Measurements from ENCODE around the gene MEIS3. TPM values are rescaled to one million over a fixed set of nuclear protein-coding genes. Genes with fewer than 3 reads are reported as not detected.

Gene MEIS3
- total and polyA plus RNA-seq, 9 of the 15 experiments (the other 6 are each of a cell fraction or from before 2014, with no cell fraction given): 0.06 to 0.80 (median 0.25) TPM; not detected in 1

DNA sequence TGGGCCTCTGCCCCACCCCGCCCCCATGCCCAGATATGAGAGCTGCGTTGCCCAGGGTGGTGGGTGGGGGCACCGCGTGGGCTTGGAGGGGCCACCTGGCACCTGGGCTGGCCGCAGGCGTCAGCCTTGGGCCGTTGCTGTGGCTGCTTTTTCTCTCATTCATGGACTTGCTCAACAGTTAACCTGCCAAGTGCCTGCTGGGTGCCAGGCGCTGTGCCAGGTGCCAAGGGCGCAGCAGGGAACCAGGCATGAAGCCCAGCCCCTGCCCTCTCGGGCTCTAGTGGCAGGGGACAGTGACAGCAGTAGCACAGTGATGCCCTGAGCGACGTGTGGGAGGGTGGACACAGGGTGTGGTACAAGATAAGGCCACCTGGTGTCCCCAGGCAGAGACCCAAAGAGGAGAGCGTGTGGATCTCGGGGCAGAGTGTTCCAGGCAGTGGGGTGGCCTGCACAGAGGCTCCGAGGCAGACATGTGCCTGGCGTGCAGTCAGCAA lies 42.1 kb downstream of the MEIS3 start:
- FAIRE-seq (no peak), ATAC-seq (peak; percentile 72), DNase-seq (ENCODE audit: extremely low read depth in 1 of 4, low spot score in 3 of 4) (peak in 3 of 4 experiments; percentile 25 to 57 (median 29))
- ChIA-PET CTCF (ENCODE audit: low intra/inter-chr PET ratio) (no interaction called here), POLR2A (no interaction called here)
- BruUV-seq (replicated peaks): no TSS peak
- intact Hi-C loops (cut with micrococcal nuclease): no loop called here
- 79% methylated on average over 15 of the region's 16 CpGs for WGBS (ENCODE audit: insufficient coverage, low coverage, missing lambda C conversion rate)
- peaks cover 5% of the 10 kb centered on the region; the same call in 1 of the 2 replicates for H4K20me1 ChIP-seq (replicated peaks; ENCODE audit: control insufficient read depth, insufficient read depth, low read length)
- H3K9me1 ChIP-seq (ENCODE audit: control insufficient read depth, insufficient read depth, low read length): peaks cover 3% of the 10 kb centered on the region
- in situ Hi-C loops (cut with MboI): no loop called here
- H3K27me3 ChIP-seq (ENCODE audit: control insufficient read depth in 2 of 2, insufficient read depth in 2 of 2, low read length in 2 of 2): no peaks in the 10 kb centered on the region
- H3K4me1 ChIP-seq (replicated peaks in 1 of 2; ENCODE audit: control insufficient read depth in 2 of 2, insufficient read depth in 2 of 2, low read length in 2 of 2): peaks cover 0 to 32% of the 10 kb centered on the region in 2 experiments; a peak in 2 of 5 replicates
- no peaks in the 10 kb centered on the region for H3K9me3 ChIP-seq (replicated peaks; ENCODE audit: control insufficient read depth, insufficient read depth, low read depth, low read length)
- no peak overlapping the region for H2AFZ ChIP-seq (ENCODE audit: low read depth, low read length)
- H3K27ac ChIP-seq (ENCODE audit: extremely low read depth, low read depth, low read length): no peak overlapping the region
- no peak overlapping the region for H3K4me3 ChIP-seq
- H3K79me2 ChIP-seq (ENCODE audit: control insufficient read depth, insufficient read depth, low read length): no peaks in the 10 kb centered on the region
- no peak overlapping the region for H3K4me2 ChIP-seq (ENCODE audit: insufficient read depth, low read length)
- H3K36me3 ChIP-seq (ENCODE audit: control insufficient read depth, insufficient read depth, low read length): peaks cover 97% of the 10 kb centered on the region; the same call in 2 of the 3 replicates
- peak overlapping the region in 1 of 2 experiments; percentile 76; a peak in 2 of 4 replicates for H3K9ac ChIP-seq (ENCODE audit: insufficient read depth in 1 of 2, low read depth in 2 of 2, low read length in 2 of 2)
- TF ChIP-seq TCF3 (CRISPR knock-in tag; IDR thresholded peaks at IDR 0.05) (peak; percentile 7; the same call in 1 of the 2 replicates), DDX20 (tag; IDR thresholded peaks at IDR 0.05; ENCODE audit: low read depth) (no peak), POLR2G (IDR thresholded peaks at IDR 0.05; ENCODE audit: low read depth, low read length) (peak; percentile 23; the same call in 1 of the 2 replicates), ZNF436 (CRISPR knock-in tag; IDR thresholded peaks at IDR 0.05) (no peak), CBFA2T3 (IDR thresholded peaks at IDR 0.05) (peak; percentile 36; the same call in 1 of the 2 replicates), HMGN3 (IDR thresholded peaks at IDR 0.05; ENCODE audit: borderline replicate concordance, extremely low read depth, insufficient read length, low read depth, low read length) (no peak)
- TF ChIP-seq, protein P1, sequence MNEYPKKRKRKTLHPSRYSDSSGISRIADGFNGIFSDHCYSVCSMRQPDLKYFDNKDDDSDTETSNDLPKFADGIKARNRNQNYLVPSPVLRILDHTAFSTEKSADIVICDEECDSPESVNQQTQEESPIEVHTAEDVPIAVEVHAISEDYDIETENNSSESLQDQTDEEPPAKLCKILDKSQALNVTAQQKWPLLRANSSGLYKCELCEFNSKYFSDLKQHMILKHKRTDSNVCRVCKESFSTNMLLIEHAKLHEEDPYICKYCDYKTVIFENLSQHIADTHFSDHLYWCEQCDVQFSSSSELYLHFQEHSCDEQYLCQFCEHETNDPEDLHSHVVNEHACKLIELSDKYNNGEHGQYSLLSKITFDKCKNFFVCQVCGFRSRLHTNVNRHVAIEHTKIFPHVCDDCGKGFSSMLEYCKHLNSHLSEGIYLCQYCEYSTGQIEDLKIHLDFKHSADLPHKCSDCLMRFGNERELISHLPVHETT (CRISPR knock-in tag; conservative IDR thresholded peaks at IDR 0.05 in 1 of 2, IDR thresholded peaks at IDR 0.05 in 1 of 2): no peak
- TF ChIP-seq, protein P2, sequence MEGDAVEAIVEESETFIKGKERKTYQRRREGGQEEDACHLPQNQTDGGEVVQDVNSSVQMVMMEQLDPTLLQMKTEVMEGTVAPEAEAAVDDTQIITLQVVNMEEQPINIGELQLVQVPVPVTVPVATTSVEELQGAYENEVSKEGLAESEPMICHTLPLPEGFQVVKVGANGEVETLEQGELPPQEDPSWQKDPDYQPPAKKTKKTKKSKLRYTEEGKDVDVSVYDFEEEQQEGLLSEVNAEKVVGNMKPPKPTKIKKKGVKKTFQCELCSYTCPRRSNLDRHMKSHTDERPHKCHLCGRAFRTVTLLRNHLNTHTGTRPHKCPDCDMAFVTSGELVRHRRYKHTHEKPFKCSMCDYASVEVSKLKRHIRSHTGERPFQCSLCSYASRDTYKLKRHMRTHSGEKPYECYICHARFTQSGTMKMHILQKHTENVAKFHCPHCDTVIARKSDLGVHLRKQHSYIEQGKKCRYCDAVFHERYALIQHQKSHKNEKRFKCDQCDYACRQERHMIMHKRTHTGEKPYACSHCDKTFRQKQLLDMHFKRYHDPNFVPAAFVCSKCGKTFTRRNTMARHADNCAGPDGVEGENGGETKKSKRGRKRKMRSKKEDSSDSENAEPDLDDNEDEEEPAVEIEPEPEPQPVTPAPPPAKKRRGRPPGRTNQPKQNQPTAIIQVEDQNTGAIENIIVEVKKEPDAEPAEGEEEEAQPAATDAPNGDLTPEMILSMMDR (IDR thresholded peaks at IDR 0.05 in 2 of 3, conservative IDR thresholded peaks at IDR 0.05 in 1 of 3; ENCODE audit: insufficient read depth in 2 of 3, low read depth in 1 of 3, low read length in 3 of 3): 0 out of 6 replicates have a peak, but pooled peaks of 1 of the 3 experiments have one; percentile 17
- TF ChIP-seq, protein P3, sequence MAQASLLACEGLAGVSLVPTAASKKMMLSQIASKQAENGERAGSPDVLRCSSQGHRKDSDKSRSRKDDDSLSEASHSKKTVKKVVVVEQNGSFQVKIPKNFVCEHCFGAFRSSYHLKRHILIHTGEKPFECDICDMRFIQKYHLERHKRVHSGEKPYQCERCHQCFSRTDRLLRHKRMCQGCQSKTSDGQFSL (CRISPR knock-in tag; IDR thresholded peaks at IDR 0.05): no peak
- TF ChIP-seq, protein P3 (tag; IDR thresholded peaks at IDR 0.05): no peak
- TF ChIP-seq, protein P4, sequence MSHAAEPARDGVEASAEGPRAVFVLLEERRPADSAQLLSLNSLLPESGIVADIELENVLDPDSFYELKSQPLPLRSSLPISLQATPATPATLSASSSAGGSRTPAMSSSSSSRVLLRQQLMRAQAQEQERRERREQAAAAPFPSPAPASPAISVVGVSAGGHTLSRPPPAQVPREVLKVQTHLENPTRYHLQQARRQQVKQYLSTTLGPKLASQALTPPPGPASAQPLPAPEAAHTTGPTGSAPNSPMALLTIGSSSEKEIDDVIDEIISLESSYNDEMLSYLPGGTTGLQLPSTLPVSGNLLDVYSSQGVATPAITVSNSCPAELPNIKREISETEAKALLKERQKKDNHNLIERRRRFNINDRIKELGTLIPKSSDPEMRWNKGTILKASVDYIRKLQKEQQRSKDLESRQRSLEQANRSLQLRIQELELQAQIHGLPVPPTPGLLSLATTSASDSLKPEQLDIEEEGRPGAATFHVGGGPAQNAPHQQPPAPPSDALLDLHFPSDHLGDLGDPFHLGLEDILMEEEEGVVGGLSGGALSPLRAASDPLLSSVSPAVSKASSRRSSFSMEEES (CRISPR knock-in tag; IDR thresholded peaks at IDR 0.05): no peak
